Esophagus muscularis mucosa (tissue), 4 donors: ENCODE results near the gene PLA2G4D. TPM values are rescaled to one million over a fixed set of nuclear protein-coding genes. Genes with fewer than 3 reads are reported as not detected.

Experiments used
- DNase-seq: peaks from one replicate; pipeline ENCODE4 v3.0.0-alpha.2; 2017; ENCODE audit errors: extremely low spot score
- H3K27ac ChIP-seq, 4 donors: fragments of 200-600 bp; sonication (generic); replicated peaks in 1 of 4; 1 replicate in 3 of 4; 2 replicates in 1 of 4; pipeline ENCODE4 v1.5.1; 2016 to 2019; ENCODE audit warnings: mild to moderate bottlenecking in 1 of 4
- H3K27me3 ChIP-seq, 4 donors: fragments of 200-600 bp; sonication (generic); one replicate each; pipeline versions ENCODE4 v1.5.1 to v1.6.0; 2016 to 2019
- H3K36me3 ChIP-seq, 4 donors: fragments of 200-600 bp; sonication (generic); one replicate each; pipeline ENCODE4 v1.5.1; 2016 to 2019
- H3K4me1 ChIP-seq, 4 donors: fragments of 200-600 bp; sonication (generic); one replicate each; pipeline ENCODE4 v1.5.1; 2016 to 2019
- H3K4me3 ChIP-seq, 4 donors: fragments of 200-600 bp; sonication (generic); 1 replicate in 2 of 4; 2 replicates in 2 of 4; pipeline ENCODE4 v1.5.1; 2016 to 2019; ENCODE audit warnings: mild to moderate bottlenecking in 4 of 4, moderate library complexity in 1 of 4
- H3K9me3 ChIP-seq, 4 donors: fragments of 200-600 bp; sonication (generic); 1 replicate in 3 of 4; 2 replicates in 1 of 4; pipeline ENCODE4 v1.5.1; 2016 to 2019
- CTCF ChIP-seq, 3 experiments: fragments of 200-600 bp in 2 of 3; fragments of 450-650 bp in 1 of 3; sonication (generic) in 2 of 3; IDR thresholded peaks; one replicate each; pipeline ENCODE4 v1.5.1; 2017 to 2019; ENCODE audit warnings: antibody characterized with exemption in 3 of 3, mild to moderate bottlenecking in 2 of 3, moderate library complexity in 1 of 3
- EP300 ChIP-seq: sonication (generic); formaldehyde crosslinking; IDR thresholded peaks from one replicate; pipeline ENCODE4 v1.6.1; 2017; ENCODE audit warnings: antibody characterized with exemption
- POLR2A ChIP-seq: fragments of 450-650 bp; IDR thresholded peaks from one replicate; pipeline ENCODE4 v1.6.1; 2017; ENCODE audit warnings: antibody characterized with exemption, moderate library complexity, mild to moderate bottlenecking, low read depth
- POLR2AphosphoS5 ChIP-seq, 2 donors: sonication (generic); formaldehyde crosslinking; IDR thresholded peaks; one replicate each; pipeline ENCODE4 v1.6.1; 2017; ENCODE audit warnings: antibody characterized with exemption in 2 of 2
- WGBS: methylation state at CpG from one replicate; pipeline ENCODE4 v1.1.5; 2018; 5-methylcytosine and 5-hydroxymethylcytosine counted together
- intact Hi-C: fragments of 100-400 bp; cut with DNase I; formaldehyde crosslinking; loops from one replicate; pipeline ENCODE4 v1.15.1; 2023
- total RNA-seq, 4 donors: library from RNA; depleted of rRNA; stranded (reverse); fragments of >200 nt; gene quantifications; one replicate each; pipeline versions ENCODE4 v1.1.0 to v1.2.1, GENCODE V29; 2016

PLA2G4D gene
- total RNA-seq, 4 donors from 2014 or later = not detected

GRCh38 chr15:42106288-42106687 is 11.9 kb upstream of the PLA2G4D start:
- WGBS = 77% methylated on average over 5 of the region's 5 CpGs
- Histone ChIP-seq H3K4me3 (no peak overlapping the region), H3K9me3 (no peaks in the 10 kb centered on the region), H3K27ac (no peak overlapping the region), H3K4me1 (no peaks in the 10 kb centered on the region), H3K27me3 (peaks cover 0 to 5% (median 0%) of the 10 kb centered on the region in 4 donors), H3K36me3 (no peaks in the 10 kb centered on the region)
- DNase-seq = no peak
- TF ChIP-seq POLR2A (no peak), POLR2AphosphoS5 (IDR thresholded peaks at IDR 0.05) (no peak), EP300 (no peak), CTCF (IDR thresholded peaks at IDR 0.05) (no peak)
- intact Hi-C loops = no loop called here

- H3K4me3 ChIP-seq = no peak overlapping the region
- H3K27me3 ChIP-seq = peaks cover 0 to 5% (median 0%) of the 10 kb centered on the region in 4 donors
- H3K27ac ChIP-seq = no peak overlapping the region
- no peaks in the 10 kb centered on the region for H3K9me3 ChIP-seq
- 88% methylated on average over 11 of the region's 11 CpGs for WGBS
- H3K36me3 ChIP-seq = no peaks in the 10 kb centered on the region
- no peaks in the 10 kb centered on the region for H3K4me1 ChIP-seq
- intact Hi-C loops = no loop called here
- TF ChIP-seq POLR2A (no peak), CTCF (IDR thresholded peaks at IDR 0.05) (no peak), EP300 (no peak), POLR2AphosphoS5 (IDR thresholded peaks at IDR 0.05) (no peak)
- no peak for DNase-seq
Observed at GRCh38 chr15:42104095-42104891, 9.9 kb upstream of the PLA2G4D start.

GRCh38 chr15:42102646-42103235 is 8.4 kb upstream of the PLA2G4D start:
- TF ChIP-seq EP300 (no peak), POLR2AphosphoS5 (IDR thresholded peaks at IDR 0.05) (no peak), CTCF (IDR thresholded peaks at IDR 0.05) (no peak), POLR2A (no peak)
- H3K4me1 ChIP-seq = no peaks in the 10 kb centered on the region
- DNase-seq = peak; percentile 82
- 81% methylated on average over 6 of the region's 6 CpGs for WGBS
- intact Hi-C loops = no loop called here
- no peaks in the 10 kb centered on the region for H3K9me3 ChIP-seq
- H3K4me3 ChIP-seq = no peak overlapping the region
- peaks cover 0 to 5% (median 0%) of the 10 kb centered on the region in 4 donors for H3K27me3 ChIP-seq
- H3K27ac ChIP-seq = no peak overlapping the region
- no peaks in the 10 kb centered on the region for H3K36me3 ChIP-seq

- WGBS = 62% methylated on average over 1 of the region's 1 CpG
- peaks cover 0 to 5% (median 0%) of the 10 kb centered on the region in 4 donors for H3K27me3 ChIP-seq
- no peak overlapping the region for H3K27ac ChIP-seq
- H3K9me3 ChIP-seq = no peaks in the 10 kb centered on the region
- H3K4me1 ChIP-seq = no peaks in the 10 kb centered on the region
- intact Hi-C loops = no loop called here
- no peaks in the 10 kb centered on the region for H3K36me3 ChIP-seq
- no peak overlapping the region for H3K4me3 ChIP-seq
- TF ChIP-seq POLR2A (no peak), EP300 (no peak), CTCF (IDR thresholded peaks at IDR 0.05) (no peak), POLR2AphosphoS5 (IDR thresholded peaks at IDR 0.05) (no peak)
- DNase-seq = no peak
Observed at GRCh38 chr15:42101861-42102260, 7.5 kb upstream of the PLA2G4D start.
